K562 (cell line): Measurements from ENCODE around the gene GORASP2. TPM values are rescaled to one million over a fixed set of nuclear protein-coding genes. Genes with fewer than 3 reads are reported as not detected.

Experiments
- ATAC-seq: fragments of 200-7000 bp; cut with Tn5 transposase; 3 replicates; pipeline ENCODE4 v1.9.1; 2020; ENCODE audit warnings: moderate library complexity
- BruUV-seq: library from RNA; stranded (reverse); fragments of 400-500 nt; replicated peaks from 2 replicates; lab custom pipeline; 2021; lab: Mats Ljungman, UMichigan
- CTCF ChIA-PET: fragments of 300-600 bp; formaldehyde crosslinking; extraction: SDS; loops from one replicate; lab custom pipeline; 2021; ENCODE audit warnings: low intra/inter-chr PET ratio; lab: Yijun Ruan, JAX
- POLR2A ChIA-PET: fragments of 300-600, 350-650 bp; sonication (Branson Sonifier 250); formaldehyde crosslinking; extraction: SDS; loops from one replicate; lab custom pipeline; 2021; ENCODE audit warnings: antibody characterized with exemption, inconsistent platforms; lab: Yijun Ruan, JAX
- DNase-seq, 4 experiments: peaks; one replicate each; pipeline versions ENCODE4 v3.0.0 to v3.0.0-alpha.2; 2011 to 2018; ENCODE audit warnings: low spot score in 3 of 4, mixed read lengths in 3 of 4; ENCODE audit errors: extremely low read depth in 1 of 4
- FAIRE-seq: peaks from 2 replicates; lab custom pipeline; 2011; peaks lifted over from hg19 to GRCh38; lab: Jason Lieb, UNC
- H2AFZ ChIP-seq: 2 replicates; pipeline ENCODE4 v1.6.0; 2011; ENCODE audit warnings: low read depth, low read length, control low read depth, inconsistent platforms
- H3K27ac ChIP-seq: fragments of 200-600 bp; 3 replicates; pipeline ENCODE4 v1.8.0; 2011; ENCODE audit warnings: low read depth, mild to moderate bottlenecking, control low read depth, inconsistent platforms, low read length, moderate library complexity, mixed read lengths; ENCODE audit errors: extremely low read depth
- H3K27me3 ChIP-seq, 2 experiments: fragments of 300-600 bp in 1 of 2; 2 replicates in 1 of 2; 3 replicates in 1 of 2; pipeline versions ENCODE4 v1.6.0 to v1.8.0; 2011; ENCODE audit warnings: inconsistent platforms in 2 of 2, low read length in 2 of 2, mild to moderate bottlenecking in 1 of 2, mixed read lengths in 1 of 2, moderate library complexity in 1 of 2; ENCODE audit not compliant: control insufficient read depth in 2 of 2, insufficient read depth in 2 of 2
- H3K36me3 ChIP-seq: fragments of 300-600 bp; 3 replicates; pipeline ENCODE4 v1.8.0; 2011; ENCODE audit warnings: mild to moderate bottlenecking, low read length, inconsistent platforms; ENCODE audit not compliant: control insufficient read depth, insufficient read depth
- H3K4me1 ChIP-seq, 2 experiments: fragments of 200-600 bp in 1 of 2; replicated peaks in 1 of 2; 2 replicates in 1 of 2; 3 replicates in 1 of 2; pipeline versions ENCODE4 v1.5.1 to v1.8.0; 2011; ENCODE audit warnings: inconsistent platforms in 2 of 2, low read length in 2 of 2, mild to moderate bottlenecking in 1 of 2, mixed read lengths in 1 of 2, moderate library complexity in 1 of 2; ENCODE audit not compliant: control insufficient read depth in 2 of 2, insufficient read depth in 2 of 2
- H3K4me2 ChIP-seq: 2 replicates; pipeline ENCODE4 v1.6.1; 2011; ENCODE audit warnings: low read length, control low read depth, inconsistent platforms, mixed read lengths; ENCODE audit not compliant: insufficient read depth
- H3K4me3 ChIP-seq: fragments of 200-600 bp; sonication (generic), shearing (Covaris generic); 2 replicates; pipeline ENCODE4 v1.5.1; 2016; ENCODE audit warnings: control low read depth, inconsistent platforms
- H3K79me2 ChIP-seq: fragments of 200-600 bp; 3 replicates; pipeline ENCODE4 v1.8.0; 2011; ENCODE audit warnings: low read length, inconsistent platforms; ENCODE audit not compliant: control insufficient read depth, insufficient read depth
- H3K9ac ChIP-seq, 2 experiments: 2 replicates each; pipeline versions ENCODE4 v1.6.0 to v1.6.1; 2011; ENCODE audit warnings: low read depth in 2 of 2, low read length in 2 of 2, control low read depth in 1 of 2, inconsistent platforms in 1 of 2, mild to moderate bottlenecking in 1 of 2, mixed read lengths in 1 of 2; ENCODE audit not compliant: insufficient read depth in 1 of 2
- H3K9me1 ChIP-seq: one replicate; pipeline ENCODE4 v1.6.0; 2011; ENCODE audit warnings: inconsistent platforms, mild to moderate bottlenecking, low read length, moderate library complexity; ENCODE audit not compliant: control insufficient read depth, insufficient read depth
- H3K9me3 ChIP-seq: replicated peaks from 2 replicates; pipeline ENCODE4 v1.5.1; 2011; ENCODE audit warnings: low read depth, low read length, inconsistent platforms; ENCODE audit not compliant: control insufficient read depth, insufficient read depth
- H4K20me1 ChIP-seq: replicated peaks from 2 replicates; pipeline ENCODE4 v1.6.1; 2011; ENCODE audit warnings: low read length, inconsistent platforms, mixed read lengths; ENCODE audit not compliant: control insufficient read depth, insufficient read depth
- CBX1 ChIP-seq: sonication (generic); IDR thresholded peaks from 2 replicates; pipeline ENCODE4 v1.6.1; 2016; ENCODE audit warnings: antibody characterized with exemption, low read depth, mild to moderate bottlenecking
- CBX3 ChIP-seq, 2 experiments: IDR thresholded peaks; 1 replicate in 1 of 2; 2 replicates in 1 of 2; pipeline ENCODE4 v1.6.1; 2012; ENCODE audit warnings: inconsistent platforms in 2 of 2, low read length in 2 of 2, borderline replicate concordance in 1 of 2, control low read depth in 1 of 2
- CBX5 ChIP-seq: IDR thresholded peaks from 2 replicates; pipeline ENCODE4 v1.6.1; 2014; ENCODE audit warnings: low read depth, borderline replicate concordance
- ETV1 ChIP-seq: fragments of 450-650 bp; conservative IDR thresholded peaks from 2 replicates; pipeline ENCODE4 v1.6.1; 2016; ENCODE audit warnings: missing genetic modification characterization, control low read depth, low read depth, missing compliant biosample characterization
- MTA3 ChIP-seq: fragments of 450-650 bp; formaldehyde crosslinking; IDR thresholded peaks from 2 replicates; pipeline ENCODE4 v1.6.1; 2017; ENCODE audit warnings: mild to moderate bottlenecking, borderline replicate concordance
- NCOA6 ChIP-seq: fragments of 450-650 bp; IDR thresholded peaks from 2 replicates; pipeline ENCODE4 v1.6.1; 2017; ENCODE audit warnings: mild to moderate bottlenecking
- NONO ChIP-seq, 2 experiments: fragments of 200-400 bp in 1 of 2; fragments of 450-650 bp in 1 of 2; formaldehyde crosslinking in 1 of 2; IDR thresholded peaks; 2 replicates each; pipeline ENCODE4 v1.6.1; 2017; ENCODE audit warnings: low read depth in 2 of 2, mild to moderate bottlenecking in 2 of 2, moderate library complexity in 2 of 2, low read length in 1 of 2
- POLR2B ChIP-seq: fragments of 450-650 bp; IDR thresholded peaks from 2 replicates; pipeline ENCODE4 v1.6.1; 2018; ENCODE audit warnings: low read depth; ENCODE audit not compliant: partially characterized antibody
- TAF15 ChIP-seq: fragments of 200-400 bp; formaldehyde crosslinking; IDR thresholded peaks from 2 replicates; pipeline ENCODE4 v1.6.1; 2017; ENCODE audit warnings: mild to moderate bottlenecking, low read depth, low read length, moderate library complexity
- TAL1 ChIP-seq: fragments of 450-650 bp; IDR thresholded peaks from 2 replicates; pipeline ENCODE4 v1.6.1; 2016; ENCODE audit warnings: mild to moderate bottlenecking
- TEAD2 ChIP-seq: fragments of 450-650 bp; IDR thresholded peaks from 2 replicates; pipeline ENCODE4 v1.6.1; 2016; ENCODE audit warnings: missing genetic modification characterization, control low read depth, missing compliant biosample characterization
- TRIM24 ChIP-seq, 2 experiments: fragments of 450-650 bp; IDR thresholded peaks; 2 replicates each; pipeline ENCODE4 v1.6.1; 2016
- TRIM28 ChIP-seq: fragments of 450-650 bp; IDR thresholded peaks from 2 replicates; pipeline ENCODE4 v1.6.1; 2017
- XRCC3 ChIP-seq: fragments of 450-650 bp; IDR thresholded peaks from 2 replicates; pipeline ENCODE4 v1.6.1; 2017; ENCODE audit warnings: mild to moderate bottlenecking, moderate library complexity
- ZEB2 ChIP-seq: fragments of 450-650 bp; IDR thresholded peaks from 2 replicates; pipeline ENCODE4 v1.6.1; 2016
- ZNF445 ChIP-seq: fragments of 250-450 bp; sonication (Bioruptor Pico); IDR thresholded peaks from 2 replicates; pipeline ENCODE4 v1.4.0; 2020; ENCODE audit warnings: low read depth, mild to moderate bottlenecking, moderate library complexity
- WGBS: fragments of 100-300 bp; shearing (Covaris generic); methylation state at CpG from one replicate; pipeline ENCODE4 v1.1.6; 2016; ENCODE audit warnings: low coverage, mixed read lengths; ENCODE audit not compliant: insufficient coverage; ENCODE audit errors: missing lambda C conversion rate; 5-methylcytosine and 5-hydroxymethylcytosine counted together
- in situ Hi-C: fragments of 300-500 bp; cut with MboI; formaldehyde crosslinking; loops from 4 replicates; pipeline ENCODE4 v1.15.0; 2018; ENCODE audit warnings: inconsistent platforms, mixed read lengths
- intact Hi-C: fragments of 100-400 bp; cut with micrococcal nuclease; formaldehyde crosslinking; loops from 2 replicates; pipeline ENCODE4 v1.14.2; 2022
- polyA plus RNA-seq, 8 experiments: library from polyadenylated mRNA; depleted of rRNA in 4 of 8; stranded (reverse) in 5 of 8; unstranded in 3 of 8; fragments of >200 nt; fragmentation: Nextera tagmentation in 2 of 8; fragmentation: Illumina TruSeq in 1 of 8; extraction: Ambion mirVana in 2 of 8; extraction: Trizol in 1 of 8; gene quantifications; 2 replicates each; pipeline versions ENCODE4 v1.2.1 to v1.2.3, GENCODE V29; 2011 to 2014; ENCODE audit warnings: inconsistent platforms in 1 of 8, missing spikeins in 1 of 8
- total RNA-seq, 7 experiments: library from RNA; depleted of rRNA in 6 of 7; stranded (reverse); fragments of >200 nt in 6 of 7; fragmentation: Illumina TruSeq in 2 of 7; extraction: Trizol in 2 of 7; gene quantifications; 2 replicates each; pipeline versions ENCODE4 v1.2.1 to v1.2.3, GENCODE V29; 2011 to 2021; ENCODE audit warnings: low replicate concordance in 1 of 7

GORASP2 gene
- total and polyA plus RNA-seq, 9 of the 15 experiments (the other 6 are each of a cell fraction or from before 2014, with no cell fraction given), result 27.4 to 180 (median 59.6) TPM

- ChIA-PET POLR2A (interaction anchor here (0.9 to 1.3 kb wide), 2 partner anchors 17 to 28 kb away, joined by 3 to 4 read pairs; no protein-coding TSS in a partner anchor), CTCF (interaction anchor here (0.5 kb wide), 1 partner anchor 1778 kb away, joined by 3 read pairs; no protein-coding TSS in a partner anchor)
- intact Hi-C loops, result no loop called here
- no peaks in the 10 kb centered on the region for H3K9me1 ChIP-seq
- no peaks in the 10 kb centered on the region for H3K36me3 ChIP-seq
- 0 out of 5 replicates have a peak, but pooled peaks cover 0 to under 1% of the 10 kb centered on the region in 2 experiments for H3K4me1 ChIP-seq
- BruUV-seq, result no TSS peak
- TF ChIP-seq NONO (IDR thresholded peaks at IDR 0.05; ENCODE audit: low read depth in 2 of 2, low read length in 1 of 2) (no peak), TAL1 (no peak), NCOA6 (no peak)
- ATAC-seq, result no peak
- no peak for DNase-seq
- H4K20me1 ChIP-seq, result no peaks in the 10 kb centered on the region
- WGBS, result 13% methylated on average over 8 of the region's 8 CpGs
- peaks cover 19% of the 10 kb centered on the region for H3K9me3 ChIP-seq
- no peak overlapping the region for H3K4me2 ChIP-seq
- H3K27me3 ChIP-seq, result no peaks in the 10 kb centered on the region
- in situ Hi-C loops, result no loop called here
- H3K79me2 ChIP-seq, result no peaks in the 10 kb centered on the region
- no peak overlapping the region for H2AFZ ChIP-seq
- no peak overlapping the region for H3K9ac ChIP-seq
- H3K27ac ChIP-seq, result no peak overlapping the region
- no peak for FAIRE-seq
- no peak overlapping the region for H3K4me3 ChIP-seq
These were observed 6.2 kb upstream of the GORASP2 start for GRCh38 chr2:170922634-170923494.

- H3K27ac ChIP-seq, result no peak overlapping the region
- no peak overlapping the region for H2AFZ ChIP-seq
- peaks cover 6 to 8% of the 10 kb centered on the region in 2 experiments; a peak in 3 of 5 replicates for H3K4me1 ChIP-seq
- H3K36me3 ChIP-seq, result no peaks in the 10 kb centered on the region
- DNase-seq, result peak in 1 of 4 experiments; percentile 30
- no peak for FAIRE-seq
- intact Hi-C loops (no loop called here), in situ Hi-C loops (no loop called here)
- H3K4me3 ChIP-seq, result no peak overlapping the region
- H3K4me2 ChIP-seq, result no peak overlapping the region
- no peak overlapping the region for H3K9ac ChIP-seq
- CTCF ChIA-PET, result no interaction called here
- H3K9me1 ChIP-seq, result no peaks in the 10 kb centered on the region
- ATAC-seq, result no peak
- peaks cover 18% of the 10 kb centered on the region for H3K9me3 ChIP-seq
- BruUV-seq, result no TSS peak
- POLR2A ChIA-PET, result interaction anchor here (0.8 kb wide), 1 partner anchor 11 kb away, joined by 3 read pairs; no protein-coding TSS in a partner anchor
- no peaks in the 10 kb centered on the region for H3K27me3 ChIP-seq
- no peaks in the 10 kb centered on the region for H3K79me2 ChIP-seq
- no peaks in the 10 kb centered on the region for H4K20me1 ChIP-seq
- WGBS, result 18% methylated on average over 1 of the region's 1 CpG
- TF ChIP-seq ETV1 (tag) (no peak), TRIM28 (peak; percentile 98), CBX5 (peak; percentile 97), POLR2B (no peak), TEAD2 (tag) (no peak), ZNF445 (peak; percentile 79; the same call in 1 of the 2 replicates), CBX1 (peak; percentile 65; the same call in 1 of the 2 replicates), ZEB2 (peak; percentile 63), TAF15 (no peak), TRIM24 (IDR thresholded peaks at IDR 0.05) (peak; percentile 28 to 80; a peak in 2 of 4 replicates), CBX3 (IDR thresholded peaks at IDR 0.05; ENCODE audit: borderline replicate concordance in 1 of 2, low read length in 2 of 2) (peak in 1 of 2 experiments; percentile 99; a peak in 2 of 3 replicates), MTA3 (0 out of 2 replicates have a peak, but pooled peaks have one; percentile 53), XRCC3 (peak; percentile 82; the same call in 1 of the 2 replicates)
These were observed 5.3 kb upstream of the GORASP2 start for GRCh38 chr2:170923799-170924198.
